NCI-H1417 (cell line): ENCODE results near the gene NOTUM.
"Not testable (repeated sequence)": the region's sequence is repeated elsewhere in the genome, so short reads cannot be mapped to it uniquely, and the experiment has no call there.

Source experiments
- DNase-seq, 3 experiments: peaks; one replicate each; lab custom pipeline; 2025; lab: John Stamatoyannopoulos, UW

NOTUM gene

GRCh38 chr17:81996232-81996756, 35.3 kb upstream of the NOTUM start:
- no peak for DNase-seq

GRCh38 chr17:81995463-81996231, 34.7 kb upstream of the NOTUM start:
- DNase-seq: no peak

GRCh38 chr17:81994593-81995462, 33.8 kb upstream of the NOTUM start:
- no peak for DNase-seq

- DNase-seq: no peak
Measured at GRCh38 chr17:81993729-81994592, 33.0 kb upstream of the NOTUM start.

- DNase-seq: no peak
Measured at GRCh38 chr17:81992306-81993102, 31.5 kb upstream of the NOTUM start.

GRCh38 chr17:81991684-81992305, 30.8 kb upstream of the NOTUM start:
- DNase-seq: peak in 1 of 3 experiments; percentile 40

- no peak for DNase-seq
Measured at GRCh38 chr17:81990836-81991683, 30.1 kb upstream of the NOTUM start.

- no peak for DNase-seq
Measured at GRCh38 chr17:81987161-81987770, 26.3 kb upstream of the NOTUM start.

- no peak for DNase-seq
Measured at GRCh38 chr17:81986606-81987005, 25.6 kb upstream of the NOTUM start.

GRCh38 chr17:81984773-81985410, 23.9 kb upstream of the NOTUM start:
- no peak for DNase-seq

GRCh38 chr17:81983639-81984373, 22.8 kb upstream of the NOTUM start:
- no peak for DNase-seq

GRCh38 chr17:81983011-81983638, 22.1 kb upstream of the NOTUM start:
- no peak for DNase-seq

GRCh38 chr17:81981511-81981910, 20.5 kb upstream of the NOTUM start:
- not testable (repeated sequence) for DNase-seq

GRCh38 chr17:81980707-81981343, 19.8 kb upstream of the NOTUM start:
- no peak for DNase-seq

GRCh38 chr17:81980122-81980521, 19.1 kb upstream of the NOTUM start:
- DNase-seq: no peak

- DNase-seq: no peak
Measured at GRCh38 chr17:81978524-81979298, 17.7 kb upstream of the NOTUM start.
